GM18909 (cell line): ENCODE data around the gene IGSF9.

Experiments
- ATAC-seq: cut with Tn5 transposase; IDR thresholded peaks from one replicate; pipeline ENCODE4 v1.9.1; 2021; ENCODE audit warnings: mild to moderate bottlenecking; ENCODE audit not compliant: unreplicated experiment, poor library complexity

Gene IGSF9, protein sequence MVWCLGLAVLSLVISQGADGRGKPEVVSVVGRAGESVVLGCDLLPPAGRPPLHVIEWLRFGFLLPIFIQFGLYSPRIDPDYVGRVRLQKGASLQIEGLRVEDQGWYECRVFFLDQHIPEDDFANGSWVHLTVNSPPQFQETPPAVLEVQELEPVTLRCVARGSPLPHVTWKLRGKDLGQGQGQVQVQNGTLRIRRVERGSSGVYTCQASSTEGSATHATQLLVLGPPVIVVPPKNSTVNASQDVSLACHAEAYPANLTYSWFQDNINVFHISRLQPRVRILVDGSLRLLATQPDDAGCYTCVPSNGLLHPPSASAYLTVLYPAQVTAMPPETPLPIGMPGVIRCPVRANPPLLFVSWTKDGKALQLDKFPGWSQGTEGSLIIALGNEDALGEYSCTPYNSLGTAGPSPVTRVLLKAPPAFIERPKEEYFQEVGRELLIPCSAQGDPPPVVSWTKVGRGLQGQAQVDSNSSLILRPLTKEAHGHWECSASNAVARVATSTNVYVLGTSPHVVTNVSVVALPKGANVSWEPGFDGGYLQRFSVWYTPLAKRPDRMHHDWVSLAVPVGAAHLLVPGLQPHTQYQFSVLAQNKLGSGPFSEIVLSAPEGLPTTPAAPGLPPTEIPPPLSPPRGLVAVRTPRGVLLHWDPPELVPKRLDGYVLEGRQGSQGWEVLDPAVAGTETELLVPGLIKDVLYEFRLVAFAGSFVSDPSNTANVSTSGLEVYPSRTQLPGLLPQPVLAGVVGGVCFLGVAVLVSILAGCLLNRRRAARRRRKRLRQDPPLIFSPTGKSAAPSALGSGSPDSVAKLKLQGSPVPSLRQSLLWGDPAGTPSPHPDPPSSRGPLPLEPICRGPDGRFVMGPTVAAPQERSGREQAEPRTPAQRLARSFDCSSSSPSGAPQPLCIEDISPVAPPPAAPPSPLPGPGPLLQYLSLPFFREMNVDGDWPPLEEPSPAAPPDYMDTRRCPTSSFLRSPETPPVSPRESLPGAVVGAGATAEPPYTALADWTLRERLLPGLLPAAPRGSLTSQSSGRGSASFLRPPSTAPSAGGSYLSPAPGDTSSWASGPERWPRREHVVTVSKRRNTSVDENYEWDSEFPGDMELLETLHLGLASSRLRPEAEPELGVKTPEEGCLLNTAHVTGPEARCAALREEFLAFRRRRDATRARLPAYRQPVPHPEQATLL

DNA sequence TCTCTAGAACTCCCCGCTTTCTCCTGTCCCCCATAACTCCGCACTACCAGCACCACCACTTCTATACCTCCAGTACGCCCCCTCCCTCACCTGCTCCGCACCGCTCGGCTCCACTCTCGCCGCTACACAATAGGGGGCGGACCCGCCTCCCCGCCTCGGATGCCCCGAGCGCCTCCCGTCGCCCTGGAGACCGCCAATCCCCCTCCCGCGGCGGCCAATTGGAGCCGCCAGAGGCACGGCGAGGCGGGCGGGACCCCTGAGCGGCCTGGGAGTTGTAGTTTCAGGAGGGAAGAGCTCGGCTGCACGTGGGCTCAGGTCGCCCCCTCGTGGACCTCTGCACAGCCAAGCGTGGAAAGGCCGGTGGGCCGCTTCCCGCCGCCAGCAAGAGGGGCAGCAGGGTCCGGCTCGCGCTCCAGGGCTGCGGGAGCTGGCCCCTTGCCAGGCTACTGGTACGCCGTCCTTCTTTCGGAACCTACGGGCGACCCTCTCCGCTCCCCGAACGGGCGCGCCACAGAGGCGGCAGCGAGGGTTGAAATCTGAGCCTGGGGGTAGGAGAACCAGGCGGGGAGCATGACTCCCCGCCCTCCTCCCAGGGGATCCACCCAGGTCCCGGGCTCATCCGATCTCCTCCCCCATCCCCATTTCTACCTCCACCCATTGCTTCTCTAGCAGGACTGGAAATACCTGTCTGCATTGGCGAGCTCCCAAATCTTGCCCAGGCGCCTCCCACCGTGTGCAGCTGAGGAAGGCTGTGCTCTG, at the start of gene IGSF9:
TSS of gene IGSF9 (minus strand) at position 131 of the 759 bp plus-strand sequence. CDS start 2,159 bp downstream, outside the sequence.
- ATAC-seq, result no peak

DNA sequence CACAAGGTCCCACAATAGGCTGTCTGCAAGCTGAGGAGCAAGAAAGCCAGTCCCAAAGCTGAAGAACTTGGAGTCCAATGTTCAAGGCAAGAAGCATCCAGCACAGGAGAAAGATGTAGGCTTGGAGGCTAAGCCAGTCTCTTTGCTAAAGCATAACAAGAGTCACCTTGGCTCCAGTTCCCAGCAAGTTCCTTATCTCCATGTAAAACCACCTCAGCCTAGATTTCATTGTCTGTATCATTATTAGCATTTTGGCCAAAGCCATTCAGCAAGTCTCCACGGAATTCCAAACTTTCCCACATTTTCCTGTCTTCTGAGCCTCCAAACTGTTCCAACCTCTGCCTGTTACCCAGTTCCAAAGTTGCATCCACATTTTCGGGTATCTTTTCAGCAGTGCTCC, 49.5 kb upstream of the IGSF9 start:
- no peak for ATAC-seq

GRCh38 chr1:159993911-159994310, 48.5 kb upstream of the IGSF9 start:
- no peak for ATAC-seq

DNA sequence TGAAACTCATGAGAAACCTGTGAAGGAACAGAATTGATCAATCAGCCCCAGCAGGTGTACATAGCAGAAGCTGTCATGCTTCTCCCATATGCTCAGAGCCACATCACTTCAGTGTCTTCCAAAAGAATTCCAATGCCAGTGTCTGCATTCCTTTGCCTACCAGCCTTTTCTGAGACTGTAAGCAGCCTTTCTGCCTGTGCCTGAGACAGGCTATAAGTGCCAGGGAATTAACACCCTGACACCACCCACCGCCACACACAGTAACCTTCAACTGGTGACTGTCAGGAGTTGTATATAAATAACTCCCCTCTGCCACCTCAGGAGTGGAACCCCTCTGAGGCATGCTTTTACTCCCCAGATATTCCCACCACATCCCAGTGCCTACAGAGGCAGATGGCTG, 46.7 kb upstream of the IGSF9 start:
- no peak for ATAC-seq

DNA sequence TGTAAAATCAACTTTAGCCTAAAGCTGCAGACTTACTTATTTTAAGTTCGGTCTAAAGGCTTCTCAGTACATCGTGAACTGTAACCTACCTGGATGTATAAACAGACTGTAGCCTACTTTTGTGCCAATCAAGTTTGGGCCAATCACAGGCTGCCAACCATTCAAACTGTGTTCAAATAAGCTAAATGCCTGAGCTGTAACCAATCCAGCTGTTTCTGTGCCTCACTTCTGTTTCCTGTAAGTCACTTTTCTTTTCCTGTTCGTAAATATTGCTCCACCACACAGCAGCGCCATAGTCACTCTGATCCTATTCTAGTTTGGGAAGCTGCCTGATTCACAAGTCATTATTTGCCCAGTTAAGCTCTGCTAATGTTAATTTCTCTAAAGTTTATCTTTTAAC, 46.1 kb upstream of the IGSF9 start:
- ATAC-seq, result no peak

GRCh38 chr1:159990005-159990404, 44.6 kb upstream of the IGSF9 start:
- ATAC-seq, result no peak

DNA sequence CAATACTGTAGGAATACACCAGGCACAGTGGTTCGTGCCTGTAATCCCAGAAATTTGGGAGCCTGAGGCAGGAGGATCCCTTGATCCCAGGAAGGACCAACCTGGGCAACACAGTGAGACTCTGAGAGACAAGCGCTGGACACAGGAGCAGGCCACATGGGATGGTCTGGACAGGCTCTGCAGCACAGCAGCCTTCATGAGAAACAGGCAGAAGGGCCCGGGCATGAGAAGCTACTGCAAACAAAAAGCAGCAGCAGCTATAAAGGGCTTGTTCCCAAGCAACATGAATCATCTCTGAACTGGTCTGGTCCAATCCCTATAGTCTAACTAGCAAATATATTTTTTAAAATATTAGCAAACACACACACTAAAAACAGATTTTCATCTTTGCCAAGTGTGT, 44.2 kb upstream of the IGSF9 start:
- ATAC-seq, result no peak

GRCh38 chr1:159988006-159988405, 42.6 kb upstream of the IGSF9 start:
- no peak for ATAC-seq

GRCh38 chr1:159987186-159987585, 41.8 kb upstream of the IGSF9 start:
- no peak for ATAC-seq

DNA sequence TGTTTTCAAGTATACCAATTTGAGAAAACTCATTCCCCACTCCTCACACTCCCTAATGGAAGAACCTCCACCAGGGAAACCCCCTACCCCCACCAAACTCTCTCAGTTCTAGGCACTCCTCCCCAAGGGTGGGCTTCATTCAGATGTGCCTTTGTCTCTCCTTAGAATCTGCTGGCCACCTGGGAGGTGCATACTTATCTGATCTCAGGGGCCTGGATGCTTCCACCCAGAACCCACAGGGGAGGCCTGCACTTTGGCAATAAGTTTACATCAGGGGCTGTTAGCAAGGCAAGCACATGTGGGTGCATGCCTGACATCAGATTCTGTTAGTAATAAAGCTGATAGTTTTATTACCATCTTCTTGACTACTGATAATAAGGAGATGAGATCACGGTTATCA, 41.1 kb upstream of the IGSF9 start:
- ATAC-seq, result no peak

DNA sequence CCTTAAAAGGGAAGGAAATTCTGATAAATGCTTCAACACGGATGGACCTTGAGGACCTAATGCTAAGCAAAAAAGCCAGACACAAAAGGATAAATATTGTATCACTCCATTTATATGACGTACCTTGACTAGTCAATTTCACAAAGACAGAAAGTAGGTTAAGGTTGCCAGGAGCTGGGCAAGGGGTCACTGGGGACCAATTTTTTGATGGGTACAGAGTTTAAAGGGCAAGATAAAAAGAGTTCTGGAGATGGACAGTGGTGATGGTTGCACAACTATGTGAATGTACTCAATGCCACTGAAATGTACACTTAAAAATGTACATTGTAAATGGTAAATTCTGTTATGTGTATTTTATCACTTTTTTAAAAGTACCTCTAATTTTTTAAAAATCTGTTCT, 40.7 kb upstream of the IGSF9 start:
- ATAC-seq, result no peak

DNA sequence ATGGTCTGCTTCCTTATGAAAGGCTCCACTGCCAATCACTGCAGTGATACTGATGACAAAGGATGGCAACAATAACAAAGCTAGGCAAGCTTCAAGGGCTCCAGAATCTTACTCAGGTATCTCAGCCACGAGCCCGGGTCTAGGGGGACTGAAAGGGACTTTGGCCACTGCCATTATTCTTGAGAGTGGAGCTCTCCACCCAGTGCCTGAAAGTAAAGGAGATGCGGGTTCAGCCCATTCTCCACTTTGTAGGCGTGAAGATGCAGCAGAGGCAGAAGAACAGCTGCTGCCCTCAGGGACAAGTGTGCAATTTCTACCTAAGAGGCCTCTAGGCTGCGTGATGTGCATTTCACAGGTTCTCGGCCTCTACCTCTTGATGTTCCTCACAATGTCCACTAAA, 40.1 kb upstream of the IGSF9 start:
- no peak for ATAC-seq

GRCh38 chr1:159983681-159984080, 38.3 kb upstream of the IGSF9 start:
- ATAC-seq, result no peak

DNA sequence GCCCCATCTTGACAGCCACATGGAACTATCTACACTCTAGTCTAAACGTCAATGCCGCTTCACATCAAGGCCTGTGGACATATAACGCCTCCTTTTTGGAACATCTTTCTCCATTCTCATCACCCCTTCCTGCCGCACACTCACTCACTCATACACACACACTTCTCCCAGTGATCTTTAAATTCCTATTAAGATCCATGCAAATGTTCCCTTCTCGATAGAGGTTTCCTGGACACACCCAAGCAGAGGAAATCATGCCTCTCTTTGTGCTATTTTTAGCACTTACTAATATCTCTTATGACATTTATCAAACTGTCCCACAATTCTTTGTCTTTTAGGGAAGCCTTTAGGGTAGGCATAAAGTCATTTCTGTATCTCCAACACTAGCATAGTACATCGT, 36.9 kb upstream of the IGSF9 start:
- no peak for ATAC-seq

DNA sequence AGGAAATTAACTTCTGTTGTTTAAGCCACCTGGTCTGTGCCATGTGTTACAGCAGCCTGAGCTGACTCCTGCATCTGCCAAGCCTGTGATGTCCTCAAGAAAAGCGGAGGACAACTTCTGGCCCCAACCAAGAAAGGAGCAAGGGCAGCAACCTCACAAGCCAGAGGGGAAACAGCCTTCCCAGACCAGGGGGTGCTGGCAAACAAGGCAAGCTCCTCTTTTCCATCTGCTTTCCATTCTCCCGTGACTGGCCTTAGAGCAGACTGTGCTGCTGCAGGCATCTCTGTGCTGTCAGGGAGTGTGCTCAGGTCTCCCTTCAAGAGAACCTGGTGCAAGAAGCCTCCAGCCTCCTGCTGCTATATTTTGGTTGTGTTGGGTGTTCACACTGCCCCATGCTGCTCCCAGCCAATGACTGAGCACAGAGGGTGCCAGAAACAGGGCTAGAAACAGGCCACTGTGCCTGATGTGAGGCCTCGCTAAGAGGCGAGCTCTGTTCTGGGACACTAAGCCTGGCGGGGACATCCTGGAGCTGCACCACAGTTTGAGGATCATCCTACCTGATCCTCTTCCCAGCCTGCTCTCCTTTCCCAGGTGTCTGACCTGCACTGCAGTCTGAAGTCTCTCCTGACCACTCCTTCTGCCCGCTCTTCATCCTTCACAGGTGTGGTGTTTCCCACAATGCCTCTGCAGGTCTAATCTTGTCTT, 36.1 kb upstream of the IGSF9 start:
- no peak for ATAC-seq

GRCh38 chr1:159980786-159981185, 35.4 kb upstream of the IGSF9 start:
- ATAC-seq, result no peak

GRCh38 chr1:159980076-159980475, 34.7 kb upstream of the IGSF9 start:
- no peak for ATAC-seq

DNA sequence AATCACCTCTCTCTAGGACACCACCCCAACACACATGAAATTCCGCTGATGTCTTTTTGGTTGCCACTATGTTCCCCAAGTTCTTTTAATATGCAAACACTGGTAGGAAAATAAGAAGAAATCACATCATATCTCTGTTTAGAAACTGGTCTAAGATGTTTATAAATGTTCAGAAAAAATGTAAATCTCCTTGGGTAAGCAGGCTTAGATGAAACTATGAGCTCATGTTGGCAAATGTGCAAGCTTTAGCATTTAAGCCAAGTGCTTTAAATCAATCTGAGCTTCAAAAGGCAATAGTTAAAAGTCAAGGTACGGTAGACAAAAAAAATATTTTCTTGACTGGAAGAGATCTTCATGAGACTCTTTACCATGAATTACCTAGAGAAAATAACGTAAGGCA, 33.8 kb upstream of the IGSF9 start:
- no peak for ATAC-seq

- no peak for ATAC-seq
These were observed 32.6 kb upstream of the IGSF9 start for GRCh38 chr1:159978107-159978398.
